ENCODE measurements around the gene FOXI3. TPM values are rescaled to one million over a fixed set of nuclear protein-coding genes. Genes with fewer than 3 reads are reported as not detected.
A peak's percentile ranks its signal among the peaks of the same experiment; 100 is the strongest.

FOXI3 gene
- not detected for polyA plus RNA-seq (2013, experiment 1 of 2; ENCODE audit: insufficient read length)
- not detected for polyA plus RNA-seq (2013, experiment 2 of 2; ENCODE audit: insufficient read length)

GRCh38 chr2:88452565-88452905 lies at the start of gene FOXI3:
TSS of gene FOXI3 (minus strand) at chr2:88452693. CDS start at chr2:88452535, 158 bp downstream.
- no peak for DNase-seq

GRCh38 chr2:88500691-88501090 lies 48.2 kb upstream of the FOXI3 start:
- DNase-seq: no peak

- DNase-seq: no peak
These were observed 46.7 kb upstream of the FOXI3 start for GRCh38 chr2:88499204-88499603.

GRCh38 chr2:88493481-88493880 lies 41.0 kb upstream of the FOXI3 start:
- no peak for DNase-seq

- no peak for DNase-seq
These were observed 39.5 kb upstream of the FOXI3 start for GRCh38 chr2:88492002-88492401.

- no peak for DNase-seq
These were observed 36.7 kb upstream of the FOXI3 start for GRCh38 chr2:88489181-88489580.

- DNase-seq: no peak
These were observed 30.7 kb upstream of the FOXI3 start for GRCh38 chr2:88483200-88483599.

GRCh38 chr2:88481691-88482336 lies 29.3 kb upstream of the FOXI3 start:
- DNase-seq: peak; percentile 2

GRCh38 chr2:88472811-88473210 lies 20.3 kb upstream of the FOXI3 start:
- no peak for DNase-seq

- DNase-seq: no peak
These were observed 18.8 kb upstream of the FOXI3 start for GRCh38 chr2:88471083-88471942.

- DNase-seq: no peak
These were observed 17.0 kb upstream of the FOXI3 start for GRCh38 chr2:88469202-88470114.

- DNase-seq: no peak
These were observed 11.7 kb upstream of the FOXI3 start for GRCh38 chr2:88464153-88464552.

GRCh38 chr2:88458633-88459032 lies 6.1 kb upstream of the FOXI3 start:
- DNase-seq: no peak

GRCh38 chr2:88452980-88453582 lies 588 bp upstream of the FOXI3 start:
- peak; percentile 3 for DNase-seq

- no peak for DNase-seq
These were observed 505 bp downstream of the FOXI3 start for GRCh38 chr2:88451811-88452564.

- no peak for DNase-seq
These were observed 1.3 kb downstream of the FOXI3 start for GRCh38 chr2:88450925-88451810.

- DNase-seq: no peak
These were observed 2.3 kb downstream of the FOXI3 start for GRCh38 chr2:88450186-88450585.

- DNase-seq: no peak
These were observed 4.2 kb downstream of the FOXI3 start for GRCh38 chr2:88448248-88448647.

GRCh38 chr2:88443353-88443938 lies 9.0 kb downstream of the FOXI3 start:
- no peak for DNase-seq

- no peak for DNase-seq
These were observed 10.0 kb downstream of the FOXI3 start for GRCh38 chr2:88442473-88442872.

Measured in fibroblast of skin of scalp (primary cell).